Hepatocyte (in vitro differentiated cells): ENCODE results near the gene CDK5.

Experiments used
- EZH2 ChIP-seq: fragments of 200-600 bp; sonication (generic); IDR thresholded peaks from 2 replicates; pipeline ENCODE4 v1.6.1; 2016; ENCODE audit warnings: antibody characterized with exemption, mild to moderate bottlenecking, borderline replicate concordance
- EZH2phosphoT487 ChIP-seq: fragments of 200-600 bp; sonication (generic); IDR thresholded peaks from one replicate; pipeline ENCODE4 v1.6.1; 2018; ENCODE audit warnings: antibody characterized with exemption, mild to moderate bottlenecking, low read depth, moderate library complexity; ENCODE audit not compliant: unreplicated experiment, severe bottlenecking
- TF ChIP-seq, protein P1 (sequence below): fragments of 200-600 bp; sonication (generic); IDR thresholded peaks from 2 replicates; pipeline ENCODE4 v1.5.1; 2016; ENCODE audit warnings: antibody characterized with exemption, mild to moderate bottlenecking; ENCODE audit not compliant: poor library complexity

DNA sequence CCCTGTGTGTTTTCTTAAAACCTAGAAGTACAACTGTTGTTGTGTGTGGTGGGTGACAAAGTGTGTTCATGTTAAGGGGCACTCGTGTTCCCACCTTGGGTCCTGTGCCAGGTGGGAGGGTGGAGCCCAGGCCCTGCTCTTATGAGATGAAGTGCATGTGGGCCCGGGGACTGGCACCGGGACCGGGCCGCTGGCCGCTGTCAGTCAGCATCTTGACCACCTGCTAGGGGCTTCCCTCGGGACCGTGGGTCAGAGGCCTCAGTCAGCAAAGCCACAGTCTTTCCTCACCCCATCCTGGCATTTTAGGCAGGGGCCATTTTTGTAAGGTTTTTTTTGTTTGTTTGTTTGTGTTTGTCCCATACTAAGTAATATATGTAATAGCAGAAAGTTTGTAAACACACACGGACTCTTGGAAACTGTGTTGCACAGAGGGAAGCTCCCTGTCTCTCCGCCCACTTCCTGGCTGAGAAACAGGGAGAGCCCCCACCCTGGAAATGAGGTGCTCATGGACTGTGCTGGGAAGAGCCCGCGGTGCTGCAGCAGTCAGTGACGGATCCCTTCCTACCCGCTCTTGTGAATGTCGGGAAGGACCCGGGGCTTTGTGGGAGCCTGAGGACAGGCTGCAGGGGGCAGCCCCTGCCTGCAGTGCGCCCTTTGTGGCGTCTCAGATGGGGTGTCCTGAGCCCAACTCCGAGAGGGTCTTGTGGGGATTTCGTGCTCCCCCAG lies 42.0 kb upstream of the CDK5 start:
- TF ChIP-seq EZH2phosphoT487 (no peak), EZH2 (no peak)
- TF ChIP-seq, protein P1, sequence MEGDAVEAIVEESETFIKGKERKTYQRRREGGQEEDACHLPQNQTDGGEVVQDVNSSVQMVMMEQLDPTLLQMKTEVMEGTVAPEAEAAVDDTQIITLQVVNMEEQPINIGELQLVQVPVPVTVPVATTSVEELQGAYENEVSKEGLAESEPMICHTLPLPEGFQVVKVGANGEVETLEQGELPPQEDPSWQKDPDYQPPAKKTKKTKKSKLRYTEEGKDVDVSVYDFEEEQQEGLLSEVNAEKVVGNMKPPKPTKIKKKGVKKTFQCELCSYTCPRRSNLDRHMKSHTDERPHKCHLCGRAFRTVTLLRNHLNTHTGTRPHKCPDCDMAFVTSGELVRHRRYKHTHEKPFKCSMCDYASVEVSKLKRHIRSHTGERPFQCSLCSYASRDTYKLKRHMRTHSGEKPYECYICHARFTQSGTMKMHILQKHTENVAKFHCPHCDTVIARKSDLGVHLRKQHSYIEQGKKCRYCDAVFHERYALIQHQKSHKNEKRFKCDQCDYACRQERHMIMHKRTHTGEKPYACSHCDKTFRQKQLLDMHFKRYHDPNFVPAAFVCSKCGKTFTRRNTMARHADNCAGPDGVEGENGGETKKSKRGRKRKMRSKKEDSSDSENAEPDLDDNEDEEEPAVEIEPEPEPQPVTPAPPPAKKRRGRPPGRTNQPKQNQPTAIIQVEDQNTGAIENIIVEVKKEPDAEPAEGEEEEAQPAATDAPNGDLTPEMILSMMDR: no peak
